Neural progenitor cell (in vitro differentiated cells): ENCODE results near the gene CHST8. TPM values are rescaled to one million over a fixed set of nuclear protein-coding genes. Genes with fewer than 3 reads are reported as not detected.
A peak's percentile ranks its signal among the peaks of the same experiment; 100 is the strongest.

ENCODE experiments used
- DNase-seq: peaks from one replicate; pipeline ENCODE4 v3.0.0-alpha.2; 2016; ENCODE audit warnings: low spot score
- H2AFZ ChIP-seq: fragments of 200-600 bp; sonication (generic); replicated peaks from 2 replicates; pipeline ENCODE4 v1.6.1; 2016; ENCODE audit warnings: antibody characterized with exemption
- H3F3A ChIP-seq: fragments of 200-600 bp; sonication (generic); 2 replicates; pipeline ENCODE4 v1.6.1; 2016; ENCODE audit warnings: antibody characterized with exemption, low read depth
- H3K27ac ChIP-seq: fragments of 200-600 bp; sonication (generic); 2 replicates; pipeline ENCODE4 v1.5.1; 2016; ENCODE audit warnings: mild to moderate bottlenecking
- H3K27me3 ChIP-seq: fragments of 200-600 bp; sonication (generic); 2 replicates; pipeline ENCODE4 v1.6.1; 2016; ENCODE audit warnings: mild to moderate bottlenecking, moderate library complexity
- H3K36me3 ChIP-seq: fragments of 200-600 bp; sonication (generic); 2 replicates; pipeline ENCODE4 v1.5.1; 2016
- H3K4me1 ChIP-seq: fragments of 200-600 bp; sonication (generic); 2 replicates; pipeline ENCODE4 v1.6.1; 2016; ENCODE audit warnings: mixed run types
- H3K4me2 ChIP-seq: fragments of 200-600 bp; sonication (generic); 2 replicates; pipeline ENCODE4 v1.6.1; 2016
- H3K4me3 ChIP-seq: fragments of 200-600 bp; sonication (generic); 2 replicates; pipeline ENCODE4 v1.5.1; 2016
- H3K79me2 ChIP-seq: fragments of 200-600 bp; sonication (generic); 2 replicates; pipeline ENCODE4 v1.6.1; 2016; ENCODE audit warnings: low read depth
- H3K9ac ChIP-seq: fragments of 200-600 bp; sonication (generic); 2 replicates; pipeline ENCODE4 v1.6.1; 2016
- H3K9me3 ChIP-seq: fragments of 200-600 bp; sonication (generic); 2 replicates; pipeline ENCODE4 v1.5.1; 2016; ENCODE audit warnings: low read depth
- H4K20me1 ChIP-seq: fragments of 200-600 bp; sonication (generic); 2 replicates; pipeline ENCODE4 v1.6.1; 2016; ENCODE audit warnings: low read depth
- H3K27ac Mint-ChIP-seq: 3 replicates; pipeline ENCODE4 v1.8.0; 2021; ENCODE audit warnings: mixed read lengths
- H3K27me3 Mint-ChIP-seq: 2 replicates; pipeline ENCODE4 v1.8.0; 2022; ENCODE audit warnings: low read depth, mild to moderate bottlenecking, inconsistent platforms, moderate library complexity, mixed read lengths; ENCODE audit not compliant: insufficient read depth
- H3K36me3 Mint-ChIP-seq: 3 replicates; pipeline ENCODE4 v1.8.0; 2021; ENCODE audit warnings: mixed read lengths
- H3K4me1 Mint-ChIP-seq: 3 replicates; pipeline ENCODE4 v1.8.0; 2021; ENCODE audit warnings: mixed read lengths
- H3K4me3 Mint-ChIP-seq: 3 replicates; pipeline ENCODE4 v1.8.0; 2021; ENCODE audit warnings: mild to moderate bottlenecking, moderate library complexity, mixed read lengths
- H3K9me3 Mint-ChIP-seq: 3 replicates; pipeline ENCODE4 v1.8.0; 2020; ENCODE audit warnings: mixed read lengths
- CTCF ChIP-seq: fragments of 200-600 bp; sonication (generic); IDR thresholded peaks from 2 replicates; pipeline ENCODE4 v1.5.1; 2017; ENCODE audit warnings: antibody characterized with exemption, mild to moderate bottlenecking
- EZH2 ChIP-seq: fragments of 200-600 bp; sonication (generic); IDR thresholded peaks from 2 replicates; pipeline ENCODE4 v1.6.1; 2017; ENCODE audit warnings: antibody characterized with exemption, mild to moderate bottlenecking, moderate library complexity
- EZH2phosphoT487 ChIP-seq: fragments of 200-600 bp; sonication (generic); IDR thresholded peaks from 2 replicates; pipeline ENCODE4 v1.6.1; 2017; ENCODE audit warnings: antibody characterized with exemption
- total RNA-seq: library from RNA; depleted of rRNA; stranded (reverse); fragments of >200 nt; gene quantifications from 2 replicates; pipeline ENCODE4 v1.2.3, GENCODE V29; 2015; ENCODE audit warnings: low replicate concordance

Gene CHST8
- total RNA-seq, 1 donor from 2014 or later: 0.92 TPM

GRCh38 chr19:33676999-33677665, 55.4 kb downstream of the CHST8 start:
- Mint-ChIP-seq H3K9me3 (peaks cover 3% of the 10 kb centered on the region), H3K27ac (no peak overlapping the region), H3K4me1 (peaks cover 6% of the 10 kb centered on the region), H3K4me3 (no peak overlapping the region), H3K27me3 (peaks cover 13% of the 10 kb centered on the region), H3K36me3 (no peaks in the 10 kb centered on the region)
- Histone ChIP-seq H4K20me1 (peaks cover 21% of the 10 kb centered on the region), H3K36me3 (no peaks in the 10 kb centered on the region), H2AFZ (no peak overlapping the region), H3F3A (no peaks in the 10 kb centered on the region), H3K4me3 (no peak overlapping the region), H3K4me1 (no peaks in the 10 kb centered on the region), H3K4me2 (no peak overlapping the region), H3K9ac (no peak overlapping the region), H3K79me2 (no peaks in the 10 kb centered on the region), H3K27me3 (no peaks in the 10 kb centered on the region), H3K9me3 (no peaks in the 10 kb centered on the region), H3K27ac (no peak overlapping the region)
- TF ChIP-seq EZH2 (no peak), EZH2phosphoT487 (no peak), CTCF (no peak)
- DNase-seq: no peak

GRCh38 chr19:33677745-33678426, 56.1 kb downstream of the CHST8 start:
- no peak overlapping the region for H3K4me2 ChIP-seq
- no peaks in the 10 kb centered on the region for H3K9me3 ChIP-seq
- H4K20me1 ChIP-seq: peaks cover 21% of the 10 kb centered on the region
- Mint-ChIP-seq H3K27me3 (peaks cover 13% of the 10 kb centered on the region), H3K4me3 (no peak overlapping the region), H3K4me1 (peaks cover 6% of the 10 kb centered on the region), H3K27ac (no peak overlapping the region), H3K9me3 (peaks cover 2% of the 10 kb centered on the region), H3K36me3 (no peaks in the 10 kb centered on the region)
- H3K79me2 ChIP-seq: no peaks in the 10 kb centered on the region
- no peak overlapping the region for H3K9ac ChIP-seq
- H2AFZ ChIP-seq: no peak overlapping the region
- no peak overlapping the region for H3K4me3 ChIP-seq
- H3K4me1 ChIP-seq: no peaks in the 10 kb centered on the region
- H3K27me3 ChIP-seq: peaks cover 7% of the 10 kb centered on the region
- no peaks in the 10 kb centered on the region for H3K36me3 ChIP-seq
- no peaks in the 10 kb centered on the region for H3F3A ChIP-seq
- peak; percentile 56 for DNase-seq
- H3K27ac ChIP-seq: no peak overlapping the region
- no peak for TF ChIP-seq CTCF
- TF ChIP-seq EZH2phosphoT487: no peak
- TF ChIP-seq EZH2: no peak

- no peak overlapping the region for H3K27ac ChIP-seq
- Mint-ChIP-seq H3K27ac (no peak overlapping the region), H3K4me1 (peaks cover 6% of the 10 kb centered on the region), H3K9me3 (peaks cover 2% of the 10 kb centered on the region), H3K27me3 (peaks cover 21% of the 10 kb centered on the region), H3K4me3 (no peak overlapping the region), H3K36me3 (no peaks in the 10 kb centered on the region)
- no peaks in the 10 kb centered on the region for H3K36me3 ChIP-seq
- no peak overlapping the region for H3K9ac ChIP-seq
- H3F3A ChIP-seq: no peaks in the 10 kb centered on the region
- H4K20me1 ChIP-seq: peaks cover 31% of the 10 kb centered on the region
- H2AFZ ChIP-seq: no peak overlapping the region
- H3K4me2 ChIP-seq: no peak overlapping the region
- TF ChIP-seq EZH2phosphoT487 (no peak), EZH2 (no peak), CTCF (no peak)
- no peak overlapping the region for H3K4me3 ChIP-seq
- no peaks in the 10 kb centered on the region for H3K9me3 ChIP-seq
- DNase-seq: no peak
- H3K27me3 ChIP-seq: peaks cover 18% of the 10 kb centered on the region
- no peaks in the 10 kb centered on the region for H3K79me2 ChIP-seq
- H3K4me1 ChIP-seq: no peaks in the 10 kb centered on the region
Observed at GRCh38 chr19:33678796-33679585, 57.2 kb downstream of the CHST8 start.
